SJSA1 (cell line): ENCODE results near the gene ELANE. TPM values are rescaled to one million over a fixed set of nuclear protein-coding genes. Genes with fewer than 3 reads are reported as not detected.
"Not testable (repeated sequence)": the region's sequence is repeated elsewhere in the genome, so short reads cannot be mapped to it uniquely, and the experiment has no call there.

Experiments used
- DNase-seq, 2 experiments: peaks; one replicate each; pipeline ENCODE4 v3.0.0-alpha.2; 2015 to 2020; ENCODE audit warnings: low spot score in 2 of 2, low read depth in 1 of 2
- H3K27ac ChIP-seq: fragments of 250-450 bp; sonication (Bioruptor Pico); 2 replicates; pipeline ENCODE4 v1.5.1; 2020; ENCODE audit warnings: mild to moderate bottlenecking, moderate library complexity
- H3K27me3 ChIP-seq: fragments of 250-450 bp; sonication (Bioruptor Pico); replicated peaks from 2 replicates; pipeline ENCODE4 v1.5.1; 2020; ENCODE audit warnings: mild to moderate bottlenecking, moderate library complexity
- H3K36me3 ChIP-seq: fragments of 250-450 bp; sonication (Bioruptor Pico); 2 replicates; pipeline ENCODE4 v1.5.1; 2020; ENCODE audit warnings: mild to moderate bottlenecking
- H3K4me1 ChIP-seq: fragments of 250-450 bp; sonication (Bioruptor Pico); replicated peaks from 2 replicates; pipeline ENCODE4 v1.6.1; 2021; ENCODE audit warnings: mild to moderate bottlenecking
- H3K4me3 ChIP-seq: fragments of 250-450 bp; sonication (Bioruptor Pico); 2 replicates; pipeline ENCODE4 v1.5.1; 2020; ENCODE audit warnings: mild to moderate bottlenecking
- H3K9me3 ChIP-seq: fragments of 250-450 bp; sonication (Bioruptor Pico); replicated peaks from 2 replicates; pipeline ENCODE4 v1.5.1; 2020; ENCODE audit warnings: mild to moderate bottlenecking
- total RNA-seq: library from RNA; depleted of rRNA; stranded (reverse); fragments of >200 nt; shearing (Covaris generic); gene quantifications from 2 replicates; pipeline ENCODE4 v1.2.3, GENCODE V29; 2014

The ELANE gene
- total RNA-seq, 1 experiment from 2014 or later: not detected

- H3K4me1 ChIP-seq, H3K27me3 ChIP-seq, H3K27ac ChIP-seq, H3K9me3 ChIP-seq, DNase-seq: not testable (repeated sequence)
- Histone ChIP-seq H3K4me3 (peak overlapping the region; percentile 90), H3K36me3 (peaks cover 38% of the 10 kb centered on the region)
Measured at GRCh38 chr19:891421-892200, 39.5 kb downstream of the ELANE start.

- Histone ChIP-seq H3K4me1 (no peaks in the 10 kb centered on the region), H3K4me3 (peak overlapping the region; percentile 90), H3K27me3 (no peaks in the 10 kb centered on the region), H3K27ac (no peak overlapping the region), H3K36me3 (peaks cover 35% of the 10 kb centered on the region), H3K9me3 (no peaks in the 10 kb centered on the region)
- no peak for DNase-seq
Measured at GRCh38 chr19:892243-892893, 40.3 kb downstream of the ELANE start.

- no peaks in the 10 kb centered on the region for H3K27me3 ChIP-seq
- H3K27ac ChIP-seq: peak within 1 kb of the TSS; percentile 91
- H3K4me1 ChIP-seq: no peaks in the 10 kb centered on the region
- peak; percentile 93 to 98 for DNase-seq
- H3K9me3 ChIP-seq: no peaks in the 10 kb centered on the region
- H3K36me3 ChIP-seq: peaks cover 37% of the 10 kb centered on the region
- H3K4me3 ChIP-seq: peak within 1 kb of the TSS; percentile 90
Measured at GRCh38 chr19:892894-893689, 41.0 kb downstream of the ELANE start, which contains the start of the genes MED16 and RNU6-9. MED16 (minus strand) TSS chr19:893187; CDS start chr19:891131, 2,056 bp downstream. RNU6-9 (plus strand) TSS chr19:893484.

DNA sequence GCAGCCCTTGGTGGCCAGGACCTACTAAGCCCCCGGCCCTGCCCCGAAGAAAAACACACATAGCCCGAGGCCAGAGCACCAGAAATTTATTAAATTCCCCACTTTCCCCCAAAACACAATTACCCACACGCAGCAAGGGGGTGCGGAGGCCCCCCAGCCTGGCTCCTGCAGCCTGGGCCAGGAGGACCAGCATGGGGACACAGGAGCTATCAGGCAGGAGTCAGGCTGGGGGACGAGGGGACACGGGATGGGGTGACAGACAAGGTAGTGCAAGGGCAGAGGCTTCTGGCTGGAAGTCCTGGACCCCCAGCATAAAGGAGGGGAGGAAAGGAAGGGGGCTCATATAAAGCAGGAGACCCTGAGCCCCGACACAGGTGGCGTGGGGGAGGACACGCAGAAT is 44.3 kb downstream of the ELANE start:
- Histone ChIP-seq H3K9me3 (no peaks in the 10 kb centered on the region), H3K4me3 (no peak overlapping the region), H3K4me1 (no peaks in the 10 kb centered on the region), H3K27me3 (no peaks in the 10 kb centered on the region), H3K36me3 (peaks cover 29% of the 10 kb centered on the region), H3K27ac (no peak overlapping the region)
- DNase-seq: no peak

DNA sequence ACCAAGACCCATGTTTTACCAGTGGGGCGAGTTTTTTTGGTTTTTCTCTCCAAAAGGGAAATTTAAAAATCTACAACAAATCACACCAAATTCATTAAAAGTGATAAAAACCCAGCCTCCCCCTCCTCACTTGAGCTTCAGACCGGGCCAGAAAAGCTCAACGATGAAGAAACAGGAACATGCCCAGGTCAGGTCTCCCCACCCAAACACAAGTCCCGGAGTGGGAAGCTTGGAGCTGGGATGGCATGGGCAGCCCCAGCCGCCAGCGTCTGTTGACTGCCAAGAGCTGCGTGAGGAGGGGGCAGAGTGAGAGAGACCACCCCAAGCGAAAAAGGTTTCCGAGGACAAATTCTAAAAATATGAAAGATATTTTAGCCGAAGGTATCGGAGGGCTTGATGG is 44.9 kb downstream of the ELANE start:
- no peak for DNase-seq
- no peaks in the 10 kb centered on the region for H3K27me3 ChIP-seq
- no peak overlapping the region for H3K4me3 ChIP-seq
- H3K4me1 ChIP-seq: no peaks in the 10 kb centered on the region
- H3K36me3 ChIP-seq: peaks cover 32% of the 10 kb centered on the region
- no peak overlapping the region for H3K27ac ChIP-seq
- no peaks in the 10 kb centered on the region for H3K9me3 ChIP-seq

DNA sequence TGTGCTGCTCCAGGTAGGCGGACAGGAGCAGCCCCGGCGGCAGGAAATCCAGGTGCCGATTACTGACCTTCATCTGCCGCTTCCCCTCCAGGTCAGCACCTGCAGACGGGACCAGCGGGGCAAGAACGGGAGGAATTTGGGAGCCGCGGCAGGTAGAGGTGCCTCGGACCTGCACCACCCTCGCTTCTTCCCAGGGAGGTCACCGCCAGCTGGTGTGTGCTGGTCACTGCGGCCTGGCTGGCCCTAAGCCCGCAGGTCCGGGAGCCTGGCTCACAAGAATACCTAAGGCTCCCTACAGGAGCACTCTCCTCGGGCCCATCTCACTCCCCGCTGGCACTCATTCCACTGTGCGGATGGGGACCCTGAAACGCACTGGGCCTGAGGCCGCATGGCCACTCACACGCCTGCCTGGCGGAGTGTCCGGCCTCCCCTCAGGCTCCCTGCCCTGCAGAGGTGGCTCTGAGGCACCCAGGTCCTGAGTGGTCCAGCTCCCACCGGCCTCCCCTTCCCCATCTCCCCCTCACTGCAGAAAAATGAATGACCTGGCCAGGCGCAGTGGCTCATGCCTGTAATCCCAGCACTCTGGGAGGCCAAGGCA is 45.4 kb downstream of the ELANE start:
- Histone ChIP-seq H3K9me3 (no peaks in the 10 kb centered on the region), H3K27me3 (no peaks in the 10 kb centered on the region), H3K27ac (no peak overlapping the region), H3K36me3 (peaks cover 34% of the 10 kb centered on the region), H3K4me1 (no peaks in the 10 kb centered on the region), H3K4me3 (no peak overlapping the region)
- DNase-seq: no peak

GRCh38 chr19:898663-899062 is 46.6 kb downstream of the ELANE start:
- Histone ChIP-seq H3K4me1 (no peaks in the 10 kb centered on the region), H3K27ac (no peak overlapping the region), H3K27me3 (no peaks in the 10 kb centered on the region), H3K4me3 (no peak overlapping the region), H3K36me3 (peaks cover 37% of the 10 kb centered on the region), H3K9me3 (no peaks in the 10 kb centered on the region)
- no peak for DNase-seq

DNA sequence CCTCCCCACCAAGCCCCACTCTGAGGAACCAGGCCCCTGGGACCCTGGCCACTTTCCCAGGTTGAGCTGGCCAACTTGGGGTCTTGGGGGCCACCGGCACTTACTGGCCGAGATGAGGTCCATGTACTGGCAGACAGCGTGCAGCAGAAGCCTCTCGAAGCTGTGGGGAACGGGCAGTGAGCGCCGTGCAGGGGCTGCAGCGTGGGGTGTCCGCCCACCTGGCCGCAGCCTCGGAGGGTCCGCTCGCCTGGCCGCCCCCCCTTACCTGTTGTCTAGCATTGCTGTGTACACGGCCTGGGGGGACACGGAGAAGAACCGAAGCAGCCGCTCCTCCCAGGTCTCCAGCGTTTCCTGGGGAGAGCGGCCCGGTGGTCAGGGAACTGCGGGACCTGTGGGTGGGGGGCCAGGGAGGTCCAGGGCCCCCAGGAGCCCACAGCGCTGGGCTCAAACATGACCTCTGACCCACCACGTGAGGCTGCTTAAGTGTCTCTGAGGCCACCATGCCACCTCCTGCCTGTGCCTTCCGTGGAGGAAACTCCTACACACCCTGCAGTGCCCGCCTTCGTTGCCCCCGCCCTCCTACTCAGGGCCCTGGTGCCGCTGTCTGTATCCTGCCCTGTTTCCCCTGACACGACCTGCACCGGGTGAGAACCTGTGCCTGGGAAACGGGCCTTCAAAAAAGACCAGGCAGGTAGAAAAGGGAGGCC is 47.4 kb downstream of the ELANE start:
- no peaks in the 10 kb centered on the region for H3K4me1 ChIP-seq
- DNase-seq: no peak
- no peak overlapping the region for H3K4me3 ChIP-seq

GRCh38 chr19:900043-900301 is 47.9 kb downstream of the ELANE start:
- Histone ChIP-seq H3K4me3 (no peak overlapping the region), H3K4me1 (no peaks in the 10 kb centered on the region), H3K9me3 (no peaks in the 10 kb centered on the region), H3K27me3 (no peaks in the 10 kb centered on the region), H3K27ac (no peak overlapping the region), H3K36me3 (peaks cover 37% of the 10 kb centered on the region)
- DNase-seq: no peak

More for the DNA sequence above, 47.4 kb downstream of the ELANE start:
- Histone ChIP-seq H3K27me3 (no peaks in the 10 kb centered on the region), H3K9me3 (no peaks in the 10 kb centered on the region), H3K27ac (no peak overlapping the region), H3K36me3 (peaks cover 37% of the 10 kb centered on the region)

DNA sequence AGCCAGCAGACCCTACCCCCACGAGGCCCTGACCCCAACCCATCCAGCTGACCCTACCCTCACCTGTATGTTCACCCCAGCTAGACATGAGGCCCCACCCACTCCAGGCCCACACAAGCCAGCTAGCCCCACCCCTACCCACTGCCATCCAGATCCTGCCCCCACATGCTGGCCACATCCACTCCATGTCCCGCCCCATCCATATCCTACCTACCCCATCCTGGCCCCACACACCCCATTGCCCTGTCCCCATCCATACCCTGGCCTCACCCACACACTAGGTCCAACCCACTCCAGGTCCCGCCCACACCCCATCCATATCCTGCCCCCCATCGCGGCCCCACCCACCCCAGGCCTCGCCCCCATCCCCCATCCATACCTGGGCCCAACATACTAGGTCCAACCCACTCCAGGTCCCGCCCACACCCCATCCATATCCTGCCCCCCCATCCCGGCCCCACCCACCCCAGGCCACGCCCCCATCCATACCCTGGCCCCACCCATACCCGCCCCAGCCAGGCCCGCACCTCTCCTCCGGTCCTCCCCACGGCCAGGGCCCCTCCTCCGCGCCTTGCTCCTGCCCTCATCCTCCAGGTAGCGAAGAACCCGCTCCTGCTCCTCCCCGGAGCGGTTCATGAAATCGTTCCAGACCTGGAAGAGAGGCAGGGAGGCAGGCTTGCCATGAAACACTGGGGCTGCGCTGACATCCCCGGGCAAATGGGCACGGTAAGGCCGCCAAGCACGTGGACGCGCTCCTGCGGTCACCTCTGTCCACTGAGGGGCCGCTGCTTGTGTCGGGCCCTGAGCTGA is 48.4 kb downstream of the ELANE start:
- peaks cover 37% of the 10 kb centered on the region for H3K36me3 ChIP-seq
- H3K27ac ChIP-seq: no peak overlapping the region
- H3K4me1 ChIP-seq: no peaks in the 10 kb centered on the region
- H3K4me3 ChIP-seq: no peak overlapping the region
- DNase-seq: no peak
- no peaks in the 10 kb centered on the region for H3K27me3 ChIP-seq
- no peaks in the 10 kb centered on the region for H3K9me3 ChIP-seq

GRCh38 chr19:901216-902092 is 49.4 kb downstream of the ELANE start:
- Histone ChIP-seq H3K27me3 (no peaks in the 10 kb centered on the region), H3K9me3 (no peaks in the 10 kb centered on the region), H3K36me3 (peaks cover 36% of the 10 kb centered on the region), H3K4me3 (no peak overlapping the region), H3K27ac (no peak overlapping the region), H3K4me1 (no peaks in the 10 kb centered on the region)
- DNase-seq: no peak

- no peaks in the 10 kb centered on the region for H3K9me3 ChIP-seq
- H3K27me3 ChIP-seq: no peaks in the 10 kb centered on the region
- H3K4me3 ChIP-seq: no peak overlapping the region
- H3K36me3 ChIP-seq: peaks cover 33% of the 10 kb centered on the region
- DNase-seq: no peak
- no peak overlapping the region for H3K27ac ChIP-seq
- no peaks in the 10 kb centered on the region for H3K4me1 ChIP-seq
Measured at GRCh38 chr19:902093-902370, 49.9 kb downstream of the ELANE start.
